HG03139 (cell line): ENCODE data around the gene UGT1A7.
"Not testable (repeated sequence)": the region's sequence is repeated elsewhere in the genome, so short reads cannot be mapped to it uniquely, and the experiment has no call there.

ENCODE experiments used
- ATAC-seq: cut with Tn5 transposase; IDR thresholded peaks from one replicate; pipeline ENCODE4 v1.9.1; 2021; ENCODE audit not compliant: unreplicated experiment

UGT1A7 gene

DNA sequence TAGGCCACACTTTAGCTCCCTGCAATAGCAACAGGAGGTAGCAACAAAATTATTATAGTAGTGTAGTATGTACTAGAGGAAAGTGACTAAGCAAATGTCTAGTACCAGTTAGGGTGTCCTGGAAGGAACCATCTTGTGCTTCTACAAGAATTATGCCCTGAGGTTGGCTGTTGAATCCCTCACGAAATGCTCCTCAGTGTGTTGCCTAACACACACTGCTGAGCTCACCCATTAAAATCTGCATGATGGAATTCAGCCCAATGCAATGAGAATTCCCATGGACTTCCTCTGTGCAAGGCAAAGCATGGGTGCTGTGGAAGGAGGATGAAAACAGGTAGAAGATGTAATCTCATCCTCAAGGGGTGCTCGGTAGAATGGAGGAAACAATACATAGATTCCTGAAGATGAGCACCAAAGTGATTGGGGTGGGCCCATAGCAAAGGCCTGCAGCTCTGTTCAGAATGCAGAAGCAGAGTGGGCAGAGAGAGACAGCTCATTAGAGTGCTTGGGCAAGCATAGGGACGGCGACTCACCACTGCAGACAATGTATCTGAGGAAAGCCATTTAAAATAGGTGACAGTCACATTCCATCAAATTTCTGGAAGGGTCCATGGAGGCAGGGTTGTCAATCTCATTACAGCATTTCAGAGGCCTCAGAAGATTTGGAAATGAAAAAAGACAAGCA lies 1.2 kb upstream of the UGT1A7 start:
- ATAC-seq: no peak

- ATAC-seq: no peak
Measured at GRCh38 chr2:233684640-233685039, 2.9 kb downstream of the UGT1A7 start.

GRCh38 chr2:233686928-233687327 lies 5.2 kb downstream of the UGT1A7 start:
- no peak for ATAC-seq

GRCh38 chr2:233688341-233688740 lies 6.6 kb downstream of the UGT1A7 start:
- ATAC-seq: no peak

DNA sequence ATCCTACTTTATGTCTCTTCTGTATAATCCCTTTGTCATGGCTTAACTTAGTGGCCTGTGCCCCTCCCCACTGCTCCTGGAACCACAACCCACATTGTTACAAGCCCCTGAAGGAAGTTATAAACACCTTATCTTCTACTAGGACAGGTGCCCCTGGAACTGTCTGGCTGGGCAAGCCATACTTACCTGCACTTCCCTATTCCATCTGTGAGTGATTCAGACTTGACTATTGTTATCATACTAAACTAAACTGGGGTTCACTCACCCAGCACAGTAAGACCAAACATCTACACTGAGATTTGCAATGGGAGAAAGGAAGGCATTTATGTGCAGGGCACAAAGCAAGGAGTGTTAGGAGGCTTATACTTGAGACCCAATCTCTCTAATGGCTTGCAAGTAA lies 7.3 kb downstream of the UGT1A7 start:
- ATAC-seq: no peak

DNA sequence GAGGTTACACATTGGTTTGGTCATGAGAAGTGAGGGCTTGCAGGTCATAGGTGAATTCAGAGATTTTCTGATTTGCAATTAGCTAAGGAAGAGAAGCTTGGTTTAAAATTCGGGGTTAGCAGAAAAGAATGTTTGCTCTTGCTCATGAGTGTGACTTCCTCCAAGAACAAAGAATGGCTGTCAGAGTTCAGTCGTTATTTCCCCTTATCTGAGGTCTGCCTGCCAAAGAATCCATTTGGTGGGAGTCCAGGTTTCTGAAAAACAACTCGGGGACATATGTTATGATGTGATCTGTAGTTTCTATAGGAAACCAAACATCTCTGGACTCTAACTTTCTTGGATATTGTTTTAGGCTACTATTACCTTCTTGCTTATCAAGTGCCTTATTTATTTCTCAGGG lies 7.8 kb downstream of the UGT1A7 start:
- ATAC-seq: no peak

GRCh38 chr2:233690444-233690843 lies 8.7 kb downstream of the UGT1A7 start:
- no peak for ATAC-seq

GRCh38 chr2:233691443-233692433 lies 10.0 kb downstream of the UGT1A7 start:
- no peak for ATAC-seq

DNA sequence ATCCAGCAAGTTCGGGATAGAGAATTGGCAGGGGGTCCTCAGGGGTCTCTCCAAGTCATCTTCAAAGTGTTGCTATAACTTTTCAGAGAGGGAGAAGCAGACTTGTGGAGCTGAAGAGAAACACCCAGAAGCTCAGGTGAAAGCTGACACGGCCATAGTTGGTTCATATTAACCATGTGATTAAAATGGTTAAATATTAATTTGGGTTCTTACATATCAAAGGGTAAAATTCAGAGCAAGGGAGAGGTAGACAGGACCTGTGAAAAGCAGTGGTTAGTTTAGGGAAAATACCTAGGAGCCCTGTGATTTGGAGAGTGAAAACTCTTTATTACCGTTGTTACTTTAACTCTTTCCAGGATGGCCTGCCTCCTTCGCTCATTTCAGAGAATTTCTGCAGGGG lies 10.9 kb downstream of the UGT1A7 start, which contains the start of gene UGT1A6:
Gene UGT1A6, plus strand, starts transcription at position 243 of the 400 bp plus-strand sequence. Its CDS starts 115 bp downstream, at position 358.
- ATAC-seq: no peak

DNA sequence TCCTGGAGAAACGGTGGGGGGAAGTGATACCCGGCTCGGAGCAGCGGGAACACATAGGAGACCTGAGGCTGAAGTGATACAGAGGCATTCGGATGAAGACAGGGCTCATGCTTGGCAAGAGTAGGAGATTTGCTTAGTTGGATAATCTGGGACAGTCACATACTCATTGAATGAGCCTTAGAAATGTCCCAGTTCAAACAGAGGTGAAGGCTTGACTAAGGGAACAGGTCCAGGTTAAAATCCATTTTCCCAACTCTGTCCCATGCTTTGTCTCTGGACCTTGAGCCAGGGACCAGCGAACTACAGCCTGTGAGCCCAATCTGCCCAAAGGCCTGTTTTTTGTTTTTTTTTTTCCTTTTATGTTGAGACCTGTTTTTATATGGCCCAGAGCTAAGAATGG lies 12.3 kb downstream of the UGT1A7 start:
- ATAC-seq: no peak

- ATAC-seq: no peak
Measured at GRCh38 chr2:233698740-233699139, 17.0 kb downstream of the UGT1A7 start.

DNA sequence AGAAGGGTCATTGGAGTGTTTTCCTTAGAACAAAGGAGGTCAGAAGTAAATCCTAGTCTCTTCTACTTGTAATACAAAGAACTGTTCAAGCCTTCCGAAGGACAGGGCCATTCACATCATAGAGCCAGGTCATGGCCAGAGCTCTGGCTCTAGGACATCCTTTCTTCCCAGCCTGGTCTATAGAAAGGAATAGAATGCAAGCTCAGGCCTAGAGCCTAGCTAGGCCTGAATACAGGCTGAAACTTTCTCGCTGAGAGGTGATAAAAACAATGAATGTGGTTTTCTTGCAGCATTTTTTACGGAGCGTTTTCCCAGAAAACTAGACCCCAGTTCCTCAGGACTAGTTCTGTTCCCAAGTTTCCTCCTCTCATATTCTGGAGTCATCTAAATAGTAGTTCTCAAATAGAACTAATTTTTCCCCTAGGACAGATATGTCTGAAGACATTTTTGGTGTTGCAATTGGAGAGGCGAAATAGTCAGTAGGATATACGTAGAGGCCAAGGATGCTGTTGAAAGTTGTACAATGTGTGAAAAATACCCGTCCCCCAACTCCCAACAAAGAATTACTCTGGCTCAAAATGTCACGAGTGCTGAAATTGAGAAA lies 17.8 kb downstream of the UGT1A7 start:
- ATAC-seq: no peak

GRCh38 chr2:233700028-233700635 lies 18.4 kb downstream of the UGT1A7 start:
- no peak for ATAC-seq

DNA sequence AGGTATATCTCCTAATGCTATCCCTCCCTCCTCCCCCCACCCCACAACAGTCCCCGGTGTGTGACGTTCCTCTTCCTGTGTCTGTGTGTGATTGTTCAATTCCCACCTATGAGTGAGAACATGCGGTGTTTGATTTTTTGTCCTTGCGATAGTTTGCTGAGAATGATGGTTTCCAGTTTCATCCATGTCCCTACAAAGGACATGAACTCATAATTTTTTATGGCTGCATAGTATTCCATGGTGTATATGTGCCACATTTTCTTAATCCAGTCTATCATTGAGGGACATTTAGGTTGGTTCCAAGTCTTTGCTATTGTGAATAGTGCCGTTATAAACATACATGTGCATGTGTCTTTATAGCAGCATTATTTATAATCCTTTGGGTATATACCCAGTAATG lies 19.1 kb downstream of the UGT1A7 start:
- ATAC-seq: not testable (repeated sequence)

DNA sequence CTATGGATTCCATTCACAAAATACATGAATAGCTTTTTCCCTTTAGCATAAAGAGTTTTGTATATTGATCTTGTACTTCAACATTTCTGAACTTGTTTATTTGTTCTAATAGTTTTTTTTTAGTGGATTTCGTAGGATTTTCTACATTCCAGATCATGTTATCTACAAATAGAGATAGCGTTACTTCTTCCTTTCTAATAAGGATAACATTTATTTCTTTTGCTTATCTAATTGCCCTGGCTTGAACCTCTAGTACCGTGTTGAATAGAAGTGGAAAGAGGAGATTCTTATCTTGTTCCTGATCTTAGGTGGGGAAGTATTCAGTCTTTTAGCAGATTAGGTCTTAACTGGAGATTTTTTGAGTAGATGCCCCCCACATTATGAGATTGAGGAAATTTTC lies 20.5 kb downstream of the UGT1A7 start:
- no peak for ATAC-seq

DNA sequence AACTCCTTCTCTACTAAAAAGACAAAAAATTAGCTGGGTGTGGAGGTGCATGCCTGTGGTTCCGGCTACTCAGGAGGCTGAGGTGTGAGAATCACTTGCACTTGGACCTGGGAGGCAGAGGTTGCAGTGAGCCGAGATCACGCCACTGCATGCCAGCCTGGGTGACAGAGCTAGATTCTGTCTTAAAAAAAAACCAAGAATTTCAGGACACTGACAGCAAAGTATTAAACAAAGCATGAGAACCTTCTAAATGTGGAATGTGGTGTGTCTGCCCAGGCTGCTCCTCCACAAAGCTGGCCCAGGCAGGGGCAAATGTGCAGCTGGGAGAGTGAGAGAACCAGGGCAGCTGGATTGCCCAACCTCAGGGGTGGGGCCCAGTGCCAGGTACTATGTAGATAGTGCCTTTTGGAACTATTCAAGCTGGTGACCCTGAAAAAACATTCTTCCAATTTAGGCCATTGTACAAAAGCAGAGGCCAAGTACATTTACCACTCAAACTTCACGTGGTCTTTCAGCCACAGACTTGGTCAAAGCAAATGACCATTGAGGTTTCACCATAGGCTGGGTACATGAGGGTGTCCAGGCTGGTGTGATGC lies 24.3 kb downstream of the UGT1A7 start:
- no peak for ATAC-seq

DNA sequence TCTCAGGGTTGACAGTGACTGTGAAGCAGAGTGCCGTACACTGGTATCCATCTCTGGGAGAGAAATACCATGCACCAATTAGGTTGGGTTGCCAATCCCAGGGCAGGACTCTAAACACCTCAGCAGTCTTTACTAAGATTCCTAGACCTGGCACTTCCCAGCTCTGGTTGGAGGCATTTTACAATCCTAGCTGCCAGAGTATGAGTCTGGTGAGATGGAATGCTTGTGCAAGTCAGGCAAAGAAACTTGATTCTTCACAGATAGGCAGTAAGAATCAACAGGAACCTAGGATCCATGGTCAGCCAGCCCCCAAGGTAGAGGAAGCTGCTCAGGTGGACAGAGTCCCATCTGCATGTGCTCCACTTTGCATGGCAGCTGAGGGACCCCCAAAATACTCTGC lies 25.0 kb downstream of the UGT1A7 start:
- ATAC-seq: no peak

- ATAC-seq: no peak
Measured at GRCh38 chr2:233707940-233708644, 26.4 kb downstream of the UGT1A7 start.

DNA sequence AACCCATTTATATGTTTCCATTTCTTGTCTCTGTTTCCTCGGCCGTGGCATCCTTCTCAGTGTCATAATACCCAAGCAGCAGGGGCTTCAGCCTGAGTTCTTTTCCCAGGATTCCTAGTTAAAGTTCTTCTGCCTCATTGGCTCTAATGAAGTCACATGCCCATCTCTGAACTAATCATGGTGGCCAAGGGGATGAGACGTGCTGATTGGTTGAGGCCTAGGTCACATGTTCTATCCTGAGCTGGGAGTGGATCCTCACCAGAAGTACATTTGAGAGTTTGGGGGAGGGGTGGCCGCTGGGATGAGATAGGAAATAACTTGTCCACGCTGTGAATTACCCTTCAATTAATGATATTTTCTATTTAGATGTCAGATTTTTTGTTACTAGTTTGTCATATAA lies 27.2 kb downstream of the UGT1A7 start:
- ATAC-seq: no peak

GRCh38 chr2:233711312-233712008 lies 29.8 kb downstream of the UGT1A7 start:
- no peak for ATAC-seq
